ENCODE results near the gene OLA1.

OLA1 gene

GRCh38 chr2:174224125-174224524 is 24.2 kb downstream of the OLA1 start:
- no peak for DNase-seq

- DNase-seq: no peak
These were observed 24.9 kb downstream of the OLA1 start for GRCh38 chr2:174223388-174223787.

DNA sequence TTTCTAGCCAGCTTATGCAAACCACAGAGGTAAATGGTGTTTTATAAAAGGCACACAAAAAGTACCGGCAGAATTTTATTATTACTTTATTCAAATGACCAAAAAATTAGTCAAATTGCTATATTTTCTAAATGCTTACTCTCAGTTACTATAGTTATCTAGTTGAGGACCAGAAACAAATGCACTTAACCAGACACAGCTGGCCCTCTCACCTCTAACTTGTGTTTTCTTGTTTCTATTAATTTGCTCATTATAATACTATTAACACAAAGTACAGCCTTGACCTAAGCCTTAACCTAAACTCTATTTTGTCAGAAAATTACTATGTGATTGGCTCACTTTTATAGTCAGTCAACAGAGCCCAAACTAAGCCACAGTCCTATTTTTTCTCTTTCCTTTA is 26.2 kb downstream of the OLA1 start:
- no peak for DNase-seq

GRCh38 chr2:174219321-174219720 is 29.0 kb downstream of the OLA1 start:
- no peak for DNase-seq

- DNase-seq: no peak
These were observed 29.6 kb downstream of the OLA1 start for GRCh38 chr2:174218773-174219172.

DNA sequence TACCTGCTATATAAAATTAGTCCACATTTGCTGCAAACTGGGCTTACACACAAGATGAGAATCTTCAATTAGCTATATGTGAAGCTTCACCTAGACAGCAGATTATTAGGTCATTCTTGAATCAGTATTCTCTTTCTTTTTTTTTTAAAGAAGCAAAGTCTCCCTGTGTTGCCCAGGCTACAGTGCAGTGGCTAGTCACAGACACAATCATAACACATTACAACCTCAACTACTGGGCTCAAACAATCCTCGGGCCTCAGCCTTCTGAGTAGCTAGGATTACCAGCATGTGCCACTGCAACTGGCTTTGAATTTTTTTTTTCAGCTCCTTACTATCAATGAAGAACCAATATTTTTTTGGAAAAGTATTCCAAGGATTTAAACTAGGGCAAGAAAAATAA is 30.5 kb downstream of the OLA1 start:
- no peak for DNase-seq

GRCh38 chr2:174211954-174212353 is 36.4 kb downstream of the OLA1 start:
- no peak for DNase-seq

DNA sequence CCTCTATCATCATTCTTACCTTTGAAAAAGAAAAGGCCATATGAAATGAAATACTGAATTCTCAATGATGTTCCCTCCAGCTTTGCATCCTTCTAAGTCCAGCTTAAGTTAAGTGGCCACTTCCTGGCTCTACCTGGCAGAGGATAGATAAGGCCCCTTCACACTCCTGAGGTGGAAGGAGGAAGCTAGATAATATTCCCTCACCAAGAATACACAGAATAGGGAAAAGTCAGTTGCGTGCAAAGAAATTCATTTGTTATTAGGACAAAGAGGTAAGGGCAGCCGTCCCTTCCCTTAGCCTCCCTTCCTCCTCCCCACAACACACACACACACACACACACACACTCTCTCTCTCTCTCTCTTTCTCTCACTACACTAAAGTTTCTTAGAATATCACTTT is 37.5 kb downstream of the OLA1 start:
- DNase-seq: no peak

- no peak for DNase-seq
These were observed 39.0 kb downstream of the OLA1 start for GRCh38 chr2:174209325-174209724.

- no peak for DNase-seq
These were observed 40.3 kb downstream of the OLA1 start for GRCh38 chr2:174208026-174208425.

DNA sequence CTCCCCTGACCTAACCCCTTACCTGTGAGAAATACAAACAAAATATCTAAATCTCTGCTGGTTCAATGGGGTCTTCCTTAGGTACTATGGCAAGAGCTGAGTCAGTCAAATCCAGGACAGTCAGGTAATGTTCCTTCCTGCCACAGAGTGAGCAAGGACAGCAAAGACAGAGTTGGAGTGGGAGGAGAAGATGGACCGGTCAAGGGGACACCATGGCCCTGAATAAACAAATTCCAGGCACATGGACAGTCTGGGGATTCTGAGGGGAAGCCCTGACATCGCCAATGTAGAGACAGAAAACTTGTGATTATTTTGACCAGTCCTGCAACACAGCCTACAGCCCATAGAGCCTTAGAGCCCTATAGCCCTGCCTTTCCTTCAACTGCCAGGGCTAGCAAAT is 42.8 kb downstream of the OLA1 start:
- DNase-seq: no peak

- DNase-seq: no peak
These were observed 46.1 kb downstream of the OLA1 start for GRCh38 chr2:174202188-174202587.

GRCh38 chr2:174198846-174199564 is 49.3 kb downstream of the OLA1 start:
- no peak for DNase-seq

DNA sequence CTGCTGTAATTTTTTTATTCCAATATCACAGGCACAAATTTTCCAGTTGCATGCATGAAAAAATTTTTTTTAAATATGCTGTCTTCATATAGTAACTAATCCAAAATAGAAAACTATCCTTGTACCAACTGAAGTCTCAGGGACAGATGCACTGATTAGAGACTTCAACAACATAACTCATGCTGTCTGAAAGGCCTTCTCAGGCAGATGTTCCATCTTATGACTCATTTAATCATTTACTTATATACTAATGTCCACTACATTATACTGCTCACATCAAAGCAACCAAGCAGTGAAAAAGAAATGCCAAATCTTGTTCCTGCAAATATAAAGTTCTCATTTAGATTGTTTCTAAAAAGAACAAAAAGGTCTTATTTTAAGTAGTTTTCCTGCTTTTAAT is 53.1 kb downstream of the OLA1 start:
- DNase-seq: no peak

DNA sequence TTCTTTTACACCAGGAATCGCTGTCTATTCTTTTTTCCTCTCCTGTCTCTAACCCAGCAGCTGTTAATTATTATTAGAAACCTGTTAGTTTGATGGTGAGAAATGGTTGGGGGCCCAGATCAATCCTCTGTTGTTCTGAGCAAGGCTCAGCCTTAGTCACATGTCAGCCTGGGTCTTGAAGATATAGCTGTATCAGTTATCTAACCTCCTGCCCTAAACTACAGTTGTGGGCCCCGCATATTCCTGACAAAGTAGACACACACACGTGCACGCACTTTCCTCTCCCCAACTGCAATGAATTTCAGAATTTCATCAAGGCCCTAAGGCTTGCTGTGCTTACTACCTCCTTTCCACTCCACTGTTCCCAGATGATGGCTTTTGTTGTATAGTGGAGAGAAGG is 54.6 kb downstream of the OLA1 start:
- DNase-seq: no peak

- DNase-seq: no peak
These were observed 55.7 kb downstream of the OLA1 start for GRCh38 chr2:174192664-174193063.

DNA sequence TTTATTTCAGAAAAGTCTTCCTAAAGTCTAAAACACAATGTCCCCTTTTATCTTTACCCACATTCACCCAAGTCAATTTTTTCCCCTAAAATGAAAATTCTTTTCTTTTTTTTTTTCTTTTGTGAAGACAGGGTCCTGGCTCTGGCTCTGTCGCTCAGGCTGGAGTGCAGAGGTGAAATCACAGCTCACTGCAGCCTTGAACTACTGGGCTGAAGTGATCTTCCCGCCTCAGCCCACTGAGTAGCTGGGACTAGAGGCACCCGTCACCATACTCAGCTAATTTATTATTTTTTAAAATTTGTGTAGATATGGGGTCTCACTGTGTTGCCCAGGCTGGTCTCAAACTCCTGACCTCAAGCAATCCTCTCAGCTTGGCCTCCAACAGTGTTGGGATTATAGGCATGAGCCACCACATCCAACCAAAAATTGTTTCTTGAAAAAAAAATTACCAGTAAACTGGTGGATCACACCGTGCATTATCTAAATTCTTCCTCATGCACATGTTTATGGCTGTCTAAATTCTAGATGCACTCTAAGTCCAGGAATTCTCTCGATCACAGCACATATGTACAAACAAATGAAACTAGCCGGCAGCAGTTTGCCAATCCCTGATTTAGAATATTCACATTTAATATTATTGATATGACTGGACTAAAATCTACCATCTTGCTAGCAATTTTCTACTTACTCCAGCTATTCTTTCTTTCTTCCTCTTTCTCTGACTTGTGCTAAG is 56.8 kb downstream of the OLA1 start:
- no peak for DNase-seq

GRCh38 chr2:174184915-174185314 is 63.4 kb downstream of the OLA1 start:
- DNase-seq: no peak

- no peak for DNase-seq
These were observed 63.8 kb downstream of the OLA1 start for GRCh38 chr2:174184504-174184903.

DNA sequence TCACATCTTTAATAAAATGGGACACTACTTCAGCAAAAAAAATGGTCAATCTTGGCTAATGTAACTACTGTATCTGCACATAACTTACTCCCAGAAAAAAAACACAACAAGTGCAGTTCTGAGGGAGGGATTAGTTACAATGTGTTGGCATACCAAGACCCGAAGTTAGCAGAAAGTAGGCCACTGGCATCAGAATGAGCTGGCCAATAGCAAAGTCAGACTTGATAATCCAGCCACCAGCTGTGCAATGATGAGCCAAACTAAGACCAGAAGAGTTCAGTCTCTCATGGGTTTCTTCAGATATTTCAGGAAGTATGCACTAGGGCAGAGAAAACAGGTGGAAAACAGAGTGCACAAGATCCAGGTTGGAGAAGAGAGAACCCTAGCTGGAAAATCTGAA is 65.3 kb downstream of the OLA1 start:
- DNase-seq: no peak

- DNase-seq: no peak
These were observed 67.0 kb downstream of the OLA1 start for GRCh38 chr2:174181368-174181767.

DNA sequence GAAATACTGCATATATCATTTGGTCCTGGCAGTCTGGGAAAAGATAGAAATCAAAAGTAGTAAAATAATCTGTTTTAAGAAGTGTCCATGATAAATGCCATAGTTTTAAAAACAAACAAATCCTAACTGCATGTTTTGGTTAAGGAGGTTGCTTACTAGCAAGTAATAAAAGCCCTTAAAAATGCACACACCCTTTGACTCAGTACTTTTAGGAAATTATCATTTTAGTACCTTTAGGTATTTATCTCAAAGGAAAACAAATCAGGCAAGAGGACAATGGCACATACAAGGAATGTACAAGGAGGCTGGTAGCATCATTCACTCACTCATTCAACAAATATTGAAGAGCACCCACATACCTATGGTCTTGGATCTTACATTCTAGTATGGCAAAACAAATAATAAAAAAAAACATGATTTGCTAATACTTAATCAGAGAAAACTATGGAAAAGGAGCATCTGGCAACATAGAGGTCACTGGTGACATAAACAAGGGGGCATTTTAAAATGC is 67.6 kb downstream of the OLA1 start:
- no peak for DNase-seq

DNA sequence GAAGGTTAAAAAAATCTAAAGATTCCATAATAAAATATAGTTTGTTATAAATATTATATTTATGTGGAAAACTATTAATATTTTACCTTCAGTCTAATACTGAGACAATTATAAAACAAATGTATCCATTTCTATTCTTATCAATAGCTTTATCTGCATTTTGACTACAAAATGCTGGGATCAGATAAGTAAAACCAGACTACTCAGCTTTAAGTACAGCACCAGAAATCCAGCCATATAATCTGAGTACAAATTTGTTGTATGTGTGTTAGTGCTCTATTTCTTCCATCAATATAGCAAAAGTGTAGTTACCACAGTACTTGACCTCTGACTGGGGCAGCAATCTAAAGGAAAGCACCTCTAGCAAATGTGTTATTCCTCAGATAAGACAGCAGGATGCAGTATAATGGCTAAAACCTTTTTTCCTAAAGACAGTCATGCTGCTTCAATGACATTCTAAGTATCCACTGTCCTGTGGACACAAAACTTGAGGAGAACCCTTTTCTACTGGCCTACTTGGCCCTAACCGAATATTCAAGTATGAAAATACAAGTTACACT is 68.1 kb downstream of the OLA1 start:
- DNase-seq: no peak

- DNase-seq: no peak
These were observed 70.9 kb downstream of the OLA1 start for GRCh38 chr2:174177316-174177890.
